PFSK-1 (cell line): ENCODE data around the gene ATP6V1B1.

Experiments
- FOXP2 ChIP-seq: optimal IDR thresholded peaks from 2 replicates; pipeline ENCODE3; 2011; ENCODE audit warnings: borderline replicate concordance, control low read depth, inconsistent platforms; ENCODE audit not compliant: insufficient read depth; ENCODE audit errors: extremely low read length, extremely low read depth
- POLR2AphosphoS5 ChIP-seq: IDR thresholded peaks from 2 replicates; pipeline ENCODE4 v1.6.1; 2012; ENCODE audit warnings: low read depth, mild to moderate bottlenecking, control low read depth, low read length, moderate library complexity
- SIN3A ChIP-seq: IDR thresholded peaks from 2 replicates; pipeline ENCODE4 v1.6.1; 2012; ENCODE audit warnings: mild to moderate bottlenecking, low read length, moderate library complexity, borderline replicate concordance; ENCODE audit not compliant: insufficient read depth
- TAF1 ChIP-seq: IDR thresholded peaks from 2 replicates; pipeline ENCODE4 v1.6.1; 2012; ENCODE audit warnings: low read length, control low read depth, borderline replicate concordance; ENCODE audit not compliant: insufficient read depth
- TF ChIP-seq, protein P1 (sequence below), 2 experiments: IDR thresholded peaks; 2 replicates each; pipeline versions ENCODE4 v1.6.1 to v1.8.0; 2011 to 2012; ENCODE audit warnings: low read depth in 2 of 2, low read length in 2 of 2, control low read depth in 1 of 2, inconsistent platforms in 1 of 2, mild to moderate bottlenecking in 1 of 2, moderate library complexity in 1 of 2; ENCODE audit not compliant: insufficient read depth in 1 of 2

Gene ATP6V1B1

DNA sequence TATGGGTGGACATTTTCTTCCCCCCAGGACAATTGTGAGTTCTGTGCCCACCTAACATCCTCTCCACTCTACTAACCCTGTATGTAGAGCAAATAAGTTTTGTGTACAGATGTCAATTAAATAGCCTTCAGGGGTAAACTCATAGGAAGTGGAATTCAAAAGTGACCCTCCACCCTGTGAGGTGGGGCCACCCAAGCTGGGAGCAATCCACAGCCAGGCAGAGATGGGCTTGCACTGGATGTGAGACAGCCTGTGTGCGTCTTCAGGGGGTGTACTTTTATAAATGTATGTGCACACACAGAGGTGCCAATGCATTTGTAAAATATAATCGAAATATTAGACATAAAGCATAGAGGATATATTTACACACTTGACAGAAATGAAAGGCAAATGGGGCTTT is 33.1 kb upstream of the ATP6V1B1 start:
- TF ChIP-seq TAF1 (no peak), FOXP2 (no peak), SIN3A (no peak), POLR2AphosphoS5 (no peak)
- TF ChIP-seq, protein P1, sequence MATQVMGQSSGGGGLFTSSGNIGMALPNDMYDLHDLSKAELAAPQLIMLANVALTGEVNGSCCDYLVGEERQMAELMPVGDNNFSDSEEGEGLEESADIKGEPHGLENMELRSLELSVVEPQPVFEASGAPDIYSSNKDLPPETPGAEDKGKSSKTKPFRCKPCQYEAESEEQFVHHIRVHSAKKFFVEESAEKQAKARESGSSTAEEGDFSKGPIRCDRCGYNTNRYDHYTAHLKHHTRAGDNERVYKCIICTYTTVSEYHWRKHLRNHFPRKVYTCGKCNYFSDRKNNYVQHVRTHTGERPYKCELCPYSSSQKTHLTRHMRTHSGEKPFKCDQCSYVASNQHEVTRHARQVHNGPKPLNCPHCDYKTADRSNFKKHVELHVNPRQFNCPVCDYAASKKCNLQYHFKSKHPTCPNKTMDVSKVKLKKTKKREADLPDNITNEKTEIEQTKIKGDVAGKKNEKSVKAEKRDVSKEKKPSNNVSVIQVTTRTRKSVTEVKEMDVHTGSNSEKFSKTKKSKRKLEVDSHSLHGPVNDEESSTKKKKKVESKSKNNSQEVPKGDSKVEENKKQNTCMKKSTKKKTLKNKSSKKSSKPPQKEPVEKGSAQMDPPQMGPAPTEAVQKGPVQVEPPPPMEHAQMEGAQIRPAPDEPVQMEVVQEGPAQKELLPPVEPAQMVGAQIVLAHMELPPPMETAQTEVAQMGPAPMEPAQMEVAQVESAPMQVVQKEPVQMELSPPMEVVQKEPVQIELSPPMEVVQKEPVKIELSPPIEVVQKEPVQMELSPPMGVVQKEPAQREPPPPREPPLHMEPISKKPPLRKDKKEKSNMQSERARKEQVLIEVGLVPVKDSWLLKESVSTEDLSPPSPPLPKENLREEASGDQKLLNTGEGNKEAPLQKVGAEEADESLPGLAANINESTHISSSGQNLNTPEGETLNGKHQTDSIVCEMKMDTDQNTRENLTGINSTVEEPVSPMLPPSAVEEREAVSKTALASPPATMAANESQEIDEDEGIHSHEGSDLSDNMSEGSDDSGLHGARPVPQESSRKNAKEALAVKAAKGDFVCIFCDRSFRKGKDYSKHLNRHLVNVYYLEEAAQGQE (IDR thresholded peaks at IDR 0.05; ENCODE audit: insufficient read depth in 1 of 2, low read depth in 2 of 2, low read length in 2 of 2), result no peak

DNA sequence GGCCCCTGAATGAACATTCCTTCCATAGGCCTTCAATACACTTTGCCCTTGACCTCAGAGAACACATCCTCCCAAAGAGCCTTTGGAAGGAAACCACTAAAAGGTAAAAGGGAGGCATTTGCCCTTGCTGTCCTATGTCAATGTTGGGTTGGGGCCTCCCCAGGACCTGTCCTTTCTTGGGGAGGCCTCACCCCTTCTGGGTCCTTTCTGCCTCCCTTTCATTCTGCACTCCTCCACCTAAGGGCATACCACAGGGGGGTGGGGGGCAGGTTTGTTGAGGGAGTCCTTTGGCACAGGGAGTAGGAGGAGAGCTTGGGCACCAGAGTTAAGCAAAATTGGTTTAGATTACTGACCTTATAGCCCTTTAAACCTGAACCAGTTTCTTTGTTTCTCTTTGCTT is 32.5 kb upstream of the ATP6V1B1 start:
- TF ChIP-seq FOXP2 (no peak), POLR2AphosphoS5 (no peak), SIN3A (no peak), TAF1 (no peak)
- TF ChIP-seq, protein P1 (IDR thresholded peaks at IDR 0.05; ENCODE audit: insufficient read depth in 1 of 2, low read depth in 2 of 2, low read length in 2 of 2), result no peak

DNA sequence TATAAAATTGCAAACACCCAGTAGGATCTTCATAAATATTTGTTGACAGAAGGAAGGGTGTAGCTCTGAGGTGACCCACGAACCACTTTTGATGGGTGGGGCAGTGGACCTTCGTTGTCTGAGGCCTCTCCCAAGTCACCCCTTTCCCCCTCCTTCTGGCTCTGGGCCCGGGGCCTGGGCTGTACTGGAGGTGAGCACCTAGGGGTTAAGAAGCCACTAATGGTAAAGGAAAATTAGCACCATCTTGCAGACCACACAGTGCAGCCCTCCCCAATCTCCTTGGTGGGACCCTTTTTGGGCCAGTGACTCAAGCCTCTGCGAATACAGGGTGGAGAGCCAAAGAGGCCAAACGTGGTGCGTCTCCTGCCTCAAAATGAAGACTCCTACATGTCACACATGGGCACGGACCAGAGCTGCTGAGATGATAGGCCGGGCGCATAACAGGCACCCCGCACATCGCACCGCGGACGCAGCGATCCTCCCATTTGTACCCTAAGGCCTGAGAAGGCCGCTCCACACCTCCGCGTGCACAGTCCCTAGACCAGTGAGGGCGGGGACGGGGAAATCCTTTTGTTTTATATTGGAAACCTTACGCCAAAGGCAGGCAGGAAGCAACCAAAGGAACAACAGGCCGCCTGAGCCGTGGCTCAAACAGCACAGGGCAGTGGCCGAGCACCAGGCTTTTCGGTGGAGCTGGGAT is 31.9 kb upstream of the ATP6V1B1 start:
- no peak for TF ChIP-seq POLR2AphosphoS5
- TF ChIP-seq, protein P1 (IDR thresholded peaks at IDR 0.05; ENCODE audit: insufficient read depth in 1 of 2, low read depth in 2 of 2, low read length in 2 of 2), result no peak
- no peak for TF ChIP-seq TAF1

DNA sequence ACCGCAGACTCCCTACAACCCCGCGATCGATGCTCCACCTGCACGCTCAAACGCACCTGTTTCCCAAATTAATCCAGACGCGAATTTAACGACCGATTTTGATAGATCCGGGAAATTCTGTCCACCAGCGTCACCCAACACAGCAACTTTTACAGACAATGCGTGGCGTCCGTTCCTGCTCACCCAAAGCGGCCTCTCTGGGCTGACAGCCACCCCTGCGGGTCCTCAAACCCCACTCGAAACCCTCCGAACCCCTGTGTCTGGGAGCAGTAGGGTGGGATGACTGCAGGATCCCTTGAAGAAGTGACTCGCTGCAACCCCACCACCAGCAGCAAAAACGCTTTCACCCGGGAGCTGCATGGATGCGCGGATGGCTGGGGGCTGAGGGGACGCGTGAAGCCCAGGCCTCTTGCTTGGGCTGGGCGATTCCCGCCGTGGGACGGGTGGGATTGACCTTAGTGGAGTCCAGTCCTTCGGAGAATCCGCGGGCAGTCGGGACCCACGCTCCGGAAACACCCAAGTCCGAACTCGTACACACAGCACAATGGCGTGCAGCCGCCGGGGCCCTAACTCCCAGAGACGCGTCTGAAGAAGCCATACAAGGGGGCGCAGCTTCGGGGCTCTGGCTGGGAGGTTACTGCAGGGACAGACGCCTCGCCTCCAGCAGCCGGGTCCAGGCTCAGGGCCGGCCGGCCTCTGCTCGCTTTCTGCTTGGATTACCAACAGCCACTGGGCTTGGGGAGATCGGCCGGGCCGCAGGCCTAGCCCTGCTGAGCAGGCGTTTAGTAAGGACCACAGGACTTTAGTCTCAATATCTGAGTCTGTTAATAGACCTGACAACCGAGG is 31.1 kb upstream of the ATP6V1B1 start:
- no peak for TF ChIP-seq POLR2AphosphoS5
- TF ChIP-seq, protein P1 (IDR thresholded peaks at IDR 0.05; ENCODE audit: insufficient read depth in 1 of 2, low read depth in 2 of 2, low read length in 2 of 2), result no peak
- TF ChIP-seq FOXP2, result no peak
- no peak for TF ChIP-seq TAF1
- TF ChIP-seq SIN3A, result no peak
